LNCaP clone FGC (cell line): Measurements from ENCODE around the gene AK8.

ENCODE experiments used
- DNase-seq: peaks from one replicate; pipeline ENCODE4 v3.0.0-alpha.2; 2011; ENCODE audit warnings: low read depth
- H3K4me3 ChIP-seq: 2 replicates; pipeline ENCODE4 v1.5.1; 2011; ENCODE audit warnings: mild to moderate bottlenecking, low read depth, low read length, control low read depth
- TF ChIP-seq, protein P1 (sequence below): IDR thresholded peaks from 2 replicates; pipeline ENCODE4 v1.5.1; 2012; ENCODE audit warnings: mild to moderate bottlenecking; ENCODE audit not compliant: control insufficient read depth, insufficient read depth; ENCODE audit errors: extremely low read depth

AK8 gene

DNA sequence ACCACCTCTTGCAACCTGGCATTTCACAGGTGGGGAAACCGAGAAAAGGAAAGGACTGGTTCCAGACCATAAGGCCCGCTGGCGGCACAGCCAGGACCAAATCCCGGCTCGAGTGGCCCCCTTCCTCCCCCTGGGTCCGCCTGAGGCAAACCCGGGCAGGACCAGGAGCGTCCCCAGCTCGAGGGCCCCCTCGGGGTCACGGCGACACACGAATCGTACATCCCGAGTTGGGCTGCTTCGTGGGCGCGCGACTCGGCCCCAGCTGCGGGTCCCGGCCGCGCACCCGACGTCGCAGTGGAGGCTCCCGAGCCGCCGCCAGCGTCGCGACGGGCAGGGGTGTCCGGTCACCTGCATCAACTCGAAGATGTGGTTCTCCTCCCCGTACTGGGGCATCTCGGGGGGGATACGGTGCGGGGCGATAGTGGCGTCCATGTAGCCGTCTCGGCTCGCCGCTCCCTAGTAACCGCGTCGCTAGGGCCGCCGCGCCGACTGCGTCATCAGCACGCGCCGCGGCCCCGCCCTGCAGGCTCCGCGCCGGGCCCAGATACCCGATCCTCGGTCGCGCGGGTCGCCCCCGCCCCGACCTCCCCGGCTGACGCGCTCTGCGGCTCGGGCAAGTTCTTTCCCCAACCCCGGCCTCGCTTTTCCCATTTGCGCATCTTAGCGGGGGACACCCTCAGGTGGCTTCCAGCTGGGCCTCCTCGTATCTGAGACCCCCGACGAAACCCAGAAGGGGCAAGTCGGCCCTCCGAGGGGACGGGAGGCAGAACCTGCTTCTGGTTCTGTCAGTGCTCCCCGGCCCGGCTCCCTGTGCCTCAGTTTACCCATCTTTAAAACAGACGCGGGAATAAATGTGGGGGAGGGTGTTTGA lies at the start of gene AK8:
TSS of gene AK8 (minus strand) at position 461 of the 871 bp plus-strand sequence. CDS start at position 432, 29 bp downstream.
- no peak for DNase-seq
- peak within 1 kb of the TSS; percentile 71 for H3K4me3 ChIP-seq
- TF ChIP-seq, protein P1, sequence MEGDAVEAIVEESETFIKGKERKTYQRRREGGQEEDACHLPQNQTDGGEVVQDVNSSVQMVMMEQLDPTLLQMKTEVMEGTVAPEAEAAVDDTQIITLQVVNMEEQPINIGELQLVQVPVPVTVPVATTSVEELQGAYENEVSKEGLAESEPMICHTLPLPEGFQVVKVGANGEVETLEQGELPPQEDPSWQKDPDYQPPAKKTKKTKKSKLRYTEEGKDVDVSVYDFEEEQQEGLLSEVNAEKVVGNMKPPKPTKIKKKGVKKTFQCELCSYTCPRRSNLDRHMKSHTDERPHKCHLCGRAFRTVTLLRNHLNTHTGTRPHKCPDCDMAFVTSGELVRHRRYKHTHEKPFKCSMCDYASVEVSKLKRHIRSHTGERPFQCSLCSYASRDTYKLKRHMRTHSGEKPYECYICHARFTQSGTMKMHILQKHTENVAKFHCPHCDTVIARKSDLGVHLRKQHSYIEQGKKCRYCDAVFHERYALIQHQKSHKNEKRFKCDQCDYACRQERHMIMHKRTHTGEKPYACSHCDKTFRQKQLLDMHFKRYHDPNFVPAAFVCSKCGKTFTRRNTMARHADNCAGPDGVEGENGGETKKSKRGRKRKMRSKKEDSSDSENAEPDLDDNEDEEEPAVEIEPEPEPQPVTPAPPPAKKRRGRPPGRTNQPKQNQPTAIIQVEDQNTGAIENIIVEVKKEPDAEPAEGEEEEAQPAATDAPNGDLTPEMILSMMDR: no peak

DNA sequence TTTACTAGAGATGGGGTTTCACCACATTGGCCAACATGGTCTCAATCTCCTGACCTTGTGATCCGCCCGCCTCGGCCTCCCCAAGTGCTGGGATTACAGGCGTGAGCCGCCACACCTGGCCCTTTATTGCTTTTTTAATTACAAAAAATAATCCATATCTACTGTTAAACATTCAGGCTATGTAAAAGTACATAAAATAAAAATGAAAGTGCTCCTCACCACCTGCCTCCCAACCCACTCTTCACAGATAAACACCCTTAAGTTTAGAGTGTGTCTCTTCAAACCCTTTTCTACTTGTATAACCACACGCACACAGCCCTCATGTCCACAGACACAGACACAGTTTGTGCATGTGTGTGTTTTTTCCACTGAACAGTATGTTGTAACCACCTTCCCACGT lies 49.6 kb upstream of the AK8 start:
- TF ChIP-seq, protein P1: no peak
- no peak for DNase-seq
- H3K4me3 ChIP-seq: no peak overlapping the region

GRCh38 chr9:132923346-132923902 lies 45.3 kb upstream of the AK8 start:
- H3K4me3 ChIP-seq: no peak overlapping the region
- TF ChIP-seq, protein P1: no peak
- DNase-seq: no peak

- DNase-seq: no peak
- TF ChIP-seq, protein P1: no peak
- no peak overlapping the region for H3K4me3 ChIP-seq
These were observed 41.7 kb upstream of the AK8 start for GRCh38 chr9:132919614-132920268.

GRCh38 chr9:132914924-132915323 lies 36.8 kb upstream of the AK8 start:
- no peak for DNase-seq
- no peak overlapping the region for H3K4me3 ChIP-seq
- TF ChIP-seq, protein P1: no peak

GRCh38 chr9:132912131-132912530 lies 34.0 kb upstream of the AK8 start:
- no peak overlapping the region for H3K4me3 ChIP-seq
- TF ChIP-seq, protein P1: no peak

More at GRCh38 chr9:132912131-132912530, 34.0 kb upstream of the AK8 start:
- no peak for DNase-seq
